Neural crest cell (in vitro differentiated cells): ENCODE measurements around the gene ZKSCAN3. TPM values are rescaled to one million over a fixed set of nuclear protein-coding genes. Genes with fewer than 3 reads are reported as not detected.

ENCODE experiments used
- DNase-seq: peaks from one replicate; pipeline ENCODE4 v3.0.0; 2021; ENCODE audit warnings: low read depth, mixed read lengths, low spot score
- H3K27ac Mint-ChIP-seq: one replicate; pipeline ENCODE4 v1.8.0; 2021; ENCODE audit warnings: mild to moderate bottlenecking, mixed read lengths; ENCODE audit not compliant: unreplicated experiment
- H3K27me3 Mint-ChIP-seq: 2 replicates; pipeline ENCODE4 v1.8.0; 2021; ENCODE audit warnings: low read depth, mild to moderate bottlenecking, mixed read lengths
- H3K36me3 Mint-ChIP-seq: 2 replicates; pipeline ENCODE4 v1.8.0; 2021; ENCODE audit warnings: low read depth, mild to moderate bottlenecking, mixed read lengths
- H3K4me1 Mint-ChIP-seq: 2 replicates; pipeline ENCODE4 v1.8.0; 2021; ENCODE audit warnings: mixed read lengths
- H3K4me3 Mint-ChIP-seq: one replicate; pipeline ENCODE4 v1.8.0; 2021; ENCODE audit warnings: mild to moderate bottlenecking, mixed read lengths
- H3K9me3 Mint-ChIP-seq: 2 replicates; pipeline ENCODE4 v1.8.0; 2021; ENCODE audit warnings: mixed read lengths
- total RNA-seq: library from RNA; stranded (reverse); gene quantifications from 2 replicates; pipeline ENCODE4 v1.2.1, GENCODE V29; 2021
- TF ChIP-seq, protein P1 (sequence below): fragments of 200-600 bp; sonication (generic); conservative IDR thresholded peaks from 2 replicates; pipeline ENCODE4 v1.5.0; 2021; ENCODE audit warnings: antibody characterized with exemption, mild to moderate bottlenecking

Gene ZKSCAN3
- total RNA-seq, 1 donor from 2014 or later: 11.5 TPM

DNA sequence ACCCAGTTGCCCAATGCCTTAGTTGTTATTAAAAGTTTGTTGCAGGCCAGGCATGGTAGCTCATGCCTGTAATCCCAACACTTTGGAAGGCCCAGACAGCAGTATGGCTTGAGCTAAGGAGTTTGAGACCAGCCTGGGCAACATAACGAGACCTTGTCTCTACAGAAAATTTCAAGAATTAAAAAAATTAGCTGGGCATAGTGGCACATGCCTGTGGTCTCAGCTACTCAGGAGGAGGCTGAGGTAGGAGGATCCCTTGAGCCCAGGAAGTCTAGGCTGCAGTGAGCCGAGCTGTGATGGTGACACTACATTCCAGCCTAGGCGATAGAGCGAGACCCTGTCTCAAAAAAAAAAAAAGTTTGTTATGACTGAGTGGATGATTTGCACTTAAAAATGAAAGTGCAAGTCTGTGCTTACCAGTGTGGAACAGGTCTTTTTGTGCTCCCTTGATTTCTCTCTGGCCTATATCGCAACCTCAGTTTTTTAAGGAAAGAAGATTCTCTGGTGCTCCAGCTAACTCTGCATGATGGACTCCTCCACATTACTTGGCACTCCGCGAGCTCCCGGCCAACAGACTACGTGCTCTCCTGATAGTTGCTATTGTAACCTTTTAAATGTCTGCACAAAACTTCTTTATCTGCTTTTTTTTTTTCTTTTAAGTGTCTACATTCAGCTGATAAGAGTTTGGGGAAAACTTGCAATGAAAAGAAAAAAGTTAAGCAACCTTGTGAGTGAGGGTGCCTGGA, 22.1 kb downstream of the ZKSCAN3 start:
- H3K27ac Mint-ChIP-seq: no peak overlapping the region
- H3K9me3 Mint-ChIP-seq: no peaks in the 10 kb centered on the region
- no peak for DNase-seq
- no peaks in the 10 kb centered on the region for H3K4me1 Mint-ChIP-seq
- H3K27me3 Mint-ChIP-seq: no peaks in the 10 kb centered on the region
- peaks cover 14% of the 10 kb centered on the region for H3K36me3 Mint-ChIP-seq
- H3K4me3 Mint-ChIP-seq: no peak overlapping the region
- TF ChIP-seq, protein P1, sequence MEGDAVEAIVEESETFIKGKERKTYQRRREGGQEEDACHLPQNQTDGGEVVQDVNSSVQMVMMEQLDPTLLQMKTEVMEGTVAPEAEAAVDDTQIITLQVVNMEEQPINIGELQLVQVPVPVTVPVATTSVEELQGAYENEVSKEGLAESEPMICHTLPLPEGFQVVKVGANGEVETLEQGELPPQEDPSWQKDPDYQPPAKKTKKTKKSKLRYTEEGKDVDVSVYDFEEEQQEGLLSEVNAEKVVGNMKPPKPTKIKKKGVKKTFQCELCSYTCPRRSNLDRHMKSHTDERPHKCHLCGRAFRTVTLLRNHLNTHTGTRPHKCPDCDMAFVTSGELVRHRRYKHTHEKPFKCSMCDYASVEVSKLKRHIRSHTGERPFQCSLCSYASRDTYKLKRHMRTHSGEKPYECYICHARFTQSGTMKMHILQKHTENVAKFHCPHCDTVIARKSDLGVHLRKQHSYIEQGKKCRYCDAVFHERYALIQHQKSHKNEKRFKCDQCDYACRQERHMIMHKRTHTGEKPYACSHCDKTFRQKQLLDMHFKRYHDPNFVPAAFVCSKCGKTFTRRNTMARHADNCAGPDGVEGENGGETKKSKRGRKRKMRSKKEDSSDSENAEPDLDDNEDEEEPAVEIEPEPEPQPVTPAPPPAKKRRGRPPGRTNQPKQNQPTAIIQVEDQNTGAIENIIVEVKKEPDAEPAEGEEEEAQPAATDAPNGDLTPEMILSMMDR: no peak

DNA sequence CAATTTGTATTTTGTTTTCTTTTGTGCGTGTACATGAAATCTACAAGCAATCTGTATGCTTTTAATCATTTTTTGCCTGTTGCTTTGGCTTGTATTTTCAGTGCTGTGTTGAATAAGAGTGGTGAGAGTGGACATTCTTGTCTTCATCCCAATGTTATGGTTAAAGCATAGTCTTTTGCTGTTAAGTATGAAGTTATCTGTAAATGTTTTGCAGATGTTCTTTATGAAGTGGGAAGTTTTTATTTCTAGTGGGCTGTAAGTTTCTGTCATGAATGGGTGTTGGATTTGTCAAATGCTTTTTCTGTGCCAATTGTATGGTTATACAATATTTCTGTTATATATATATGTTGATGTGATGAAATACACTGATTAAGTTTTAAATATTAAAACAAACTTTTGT, 24.2 kb downstream of the ZKSCAN3 start:
- peak overlapping the region; percentile 30 for H3K27ac Mint-ChIP-seq
- no peaks in the 10 kb centered on the region for H3K27me3 Mint-ChIP-seq
- TF ChIP-seq, protein P1: no peak

DNA sequence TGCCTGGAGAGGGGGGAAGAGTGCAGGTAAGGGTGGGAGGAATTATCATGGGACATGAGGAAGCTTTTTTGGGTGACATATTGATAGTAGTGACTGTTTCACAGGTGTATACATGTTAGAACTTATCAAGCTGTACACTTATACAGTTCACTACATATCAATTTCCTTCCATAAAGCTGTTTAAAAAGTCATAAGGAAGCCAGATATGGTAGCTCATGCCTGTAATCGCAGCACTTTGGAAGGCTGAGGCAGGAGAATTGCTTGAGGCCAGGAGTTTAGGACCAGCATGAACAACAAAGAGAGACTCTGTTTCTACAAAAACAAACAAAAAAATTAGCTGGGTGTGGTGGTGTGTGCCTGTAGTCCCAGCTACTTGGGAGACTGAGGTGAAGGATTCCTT, 28.1 kb downstream of the ZKSCAN3 start:
- no peak overlapping the region for H3K27ac Mint-ChIP-seq
- no peaks in the 10 kb centered on the region for H3K27me3 Mint-ChIP-seq

More for the DNA sequence above, 24.2 kb downstream of the ZKSCAN3 start:
- Mint-ChIP-seq H3K36me3 (peaks cover 16% of the 10 kb centered on the region), H3K4me1 (no peaks in the 10 kb centered on the region), H3K9me3 (no peaks in the 10 kb centered on the region), H3K4me3 (no peak overlapping the region)
- DNase-seq: no peak

DNA sequence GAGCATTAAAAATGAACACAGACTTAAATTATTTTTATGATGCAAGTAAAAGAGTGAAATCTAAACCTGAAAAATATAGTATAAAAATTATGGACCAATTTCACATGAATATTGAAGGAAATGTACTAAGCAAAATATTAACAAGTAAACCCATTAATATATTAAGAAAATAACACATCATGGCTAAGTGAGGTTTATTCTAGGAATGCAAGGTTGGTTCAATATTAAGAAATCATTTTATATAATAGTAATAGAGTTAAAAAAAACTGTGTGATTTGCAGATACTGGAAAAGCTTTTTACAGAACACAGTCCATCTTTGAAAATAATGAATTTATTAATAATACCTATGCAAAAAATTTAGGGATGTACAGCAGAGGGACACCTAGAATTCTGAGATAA, 28.9 kb downstream of the ZKSCAN3 start:
- no peak for DNase-seq
- TF ChIP-seq, protein P1: no peak
- Mint-ChIP-seq H3K4me1 (peaks cover 20% of the 10 kb centered on the region), H3K27ac (no peak overlapping the region), H3K4me3 (no peak overlapping the region), H3K9me3 (no peaks in the 10 kb centered on the region), H3K27me3 (no peaks in the 10 kb centered on the region), H3K36me3 (peaks cover 51% of the 10 kb centered on the region)

More for the DNA sequence above, 28.1 kb downstream of the ZKSCAN3 start:
- no peak for DNase-seq
- H3K9me3 Mint-ChIP-seq: no peaks in the 10 kb centered on the region
- H3K4me1 Mint-ChIP-seq: peaks cover 13% of the 10 kb centered on the region
- H3K4me3 Mint-ChIP-seq: no peak overlapping the region
- peaks cover 47% of the 10 kb centered on the region for H3K36me3 Mint-ChIP-seq
- TF ChIP-seq, protein P1: no peak

DNA sequence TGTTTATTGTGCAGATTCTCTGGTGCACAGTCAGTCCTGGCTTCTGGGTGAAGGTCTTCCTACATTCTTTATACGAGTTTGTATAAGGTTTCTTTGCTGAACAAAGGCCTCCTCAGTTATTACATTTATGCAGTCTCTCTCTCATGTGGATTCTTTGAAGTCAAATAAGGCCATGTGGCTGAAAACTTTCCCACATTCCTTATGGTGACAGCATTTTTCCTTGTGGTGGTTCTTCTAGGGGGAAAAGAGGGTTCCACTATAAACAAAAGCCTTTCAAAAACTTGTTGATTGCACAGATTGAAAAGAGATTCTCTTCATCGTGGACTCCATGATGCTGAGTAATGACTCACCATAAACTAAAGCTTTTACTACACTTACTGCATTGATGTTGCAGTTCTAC, 30.6 kb downstream of the ZKSCAN3 start:
- no peak overlapping the region for H3K4me3 Mint-ChIP-seq

More for the DNA sequence above, 30.6 kb downstream of the ZKSCAN3 start:
- Mint-ChIP-seq H3K9me3 (no peaks in the 10 kb centered on the region), H3K36me3 (peaks cover 45% of the 10 kb centered on the region), H3K4me1 (peaks cover 25% of the 10 kb centered on the region), H3K27me3 (no peaks in the 10 kb centered on the region), H3K27ac (no peak overlapping the region)
- TF ChIP-seq, protein P1: no peak
- no peak for DNase-seq
